PFSK-1 (cell line): ENCODE measurements around the gene ANXA6.

ENCODE experiments used
- POLR2AphosphoS5 ChIP-seq: IDR thresholded peaks from 2 replicates; pipeline ENCODE4 v1.6.1; 2012; ENCODE audit warnings: low read depth, mild to moderate bottlenecking, control low read depth, low read length, moderate library complexity
- REST ChIP-seq, 2 experiments: IDR thresholded peaks; 2 replicates each; pipeline versions ENCODE4 v1.6.1 to v1.8.0; 2011 to 2012; ENCODE audit warnings: low read depth in 2 of 2, low read length in 2 of 2, control low read depth in 1 of 2, inconsistent platforms in 1 of 2, mild to moderate bottlenecking in 1 of 2, moderate library complexity in 1 of 2; ENCODE audit not compliant: insufficient read depth in 1 of 2

GRCh38 chr5:151084363-151084762, 73.2 kb downstream of the ANXA6 start:
- TF ChIP-seq POLR2AphosphoS5 (no peak), REST (IDR thresholded peaks at IDR 0.05; ENCODE audit: insufficient read depth in 1 of 2, low read depth in 2 of 2, low read length in 2 of 2) (no peak)
